NOMO-1 (cell line): ENCODE data around the gene CACNA1B.
"Not testable (repeated sequence)": the region's sequence is repeated elsewhere in the genome, so short reads cannot be mapped to it uniquely, and the experiment has no call there.

Experiments
- DNase-seq, 2 experiments: peaks; one replicate each; lab custom pipeline; 2025; ENCODE audit not compliant: unreplicated experiment in 2 of 2; lab: John Stamatoyannopoulos, UW

CACNA1B gene

GRCh38 chr9:138085568-138085967 is 208.0 kb downstream of the CACNA1B start:
- no peak for DNase-seq

GRCh38 chr9:138092057-138092456 is 214.5 kb downstream of the CACNA1B start:
- DNase-seq = not testable (repeated sequence)

GRCh38 chr9:138094028-138094427 is 216.4 kb downstream of the CACNA1B start:
- no peak for DNase-seq

- peak; percentile 2 to 31 for DNase-seq
These were observed 218.4 kb downstream of the CACNA1B start for GRCh38 chr9:138095813-138096518.

GRCh38 chr9:138096519-138096845 is 218.9 kb downstream of the CACNA1B start:
- no peak for DNase-seq

GRCh38 chr9:138097501-138097991 is 220.0 kb downstream of the CACNA1B start:
- no peak for DNase-seq

GRCh38 chr9:138098116-138098907 is 220.7 kb downstream of the CACNA1B start:
- DNase-seq = no peak

- no peak for DNase-seq
These were observed 221.6 kb downstream of the CACNA1B start for GRCh38 chr9:138098908-138099791.

GRCh38 chr9:138099803-138100598 is 222.4 kb downstream of the CACNA1B start:
- no peak for DNase-seq

GRCh38 chr9:138100711-138101350 is 223.2 kb downstream of the CACNA1B start:
- DNase-seq = no peak

- DNase-seq = no peak
These were observed 224.1 kb downstream of the CACNA1B start for GRCh38 chr9:138101444-138102234.

GRCh38 chr9:138102246-138103051 is 224.9 kb downstream of the CACNA1B start:
- no peak for DNase-seq

GRCh38 chr9:138103111-138103848 is 225.7 kb downstream of the CACNA1B start:
- no peak for DNase-seq

- no peak for DNase-seq
These were observed 226.2 kb downstream of the CACNA1B start for GRCh38 chr9:138103849-138104206.

GRCh38 chr9:138104251-138105122 is 226.9 kb downstream of the CACNA1B start:
- DNase-seq = no peak

- no peak for DNase-seq
These were observed 227.5 kb downstream of the CACNA1B start for GRCh38 chr9:138105123-138105415.
